Measurements from ENCODE around the gene MRPS17.

- TF ChIP-seq USF2 (IDR thresholded peaks at IDR 0.05; ENCODE audit: low read depth, low read length): no peak
- no peak for TF ChIP-seq CTCF (conservative IDR thresholded peaks at IDR 0.05; ENCODE audit: low read depth, low read length)
- TF ChIP-seq RCOR1 (IDR thresholded peaks at IDR 0.05; ENCODE audit: insufficient replicate concordance, low read length): no peak
- TF ChIP-seq SMC3 (IDR thresholded peaks at IDR 0.05; ENCODE audit: low read depth, low read length): no peak
- TF ChIP-seq RAD21 (IDR thresholded peaks at IDR 0.05; ENCODE audit: low read length): no peak
- no peak for TF ChIP-seq POLR2A (IDR thresholded peaks at IDR 0.05; ENCODE audit: low read depth, low read length)
- TF ChIP-seq CEBPB (IDR thresholded peaks at IDR 0.05; ENCODE audit: low read depth, low read length): no peak
- TF ChIP-seq MXI1 (IDR thresholded peaks at IDR 0.05; ENCODE audit: borderline replicate concordance, low read depth, low read length): no peak
- no peak for TF ChIP-seq ELK1 (IDR thresholded peaks at IDR 0.05; ENCODE audit: borderline replicate concordance, low read depth, low read length)
- TF ChIP-seq NFE2L2 (IDR thresholded peaks at IDR 0.05; ENCODE audit: low read depth, low read length): no peak
- no peak for TF ChIP-seq MAFK (IDR thresholded peaks at IDR 0.05; ENCODE audit: low read depth, low read length)
Observed at GRCh38 chr7:55957190-55957589, 5.5 kb downstream of the MRPS17 start.
